GM18873 (cell line): ENCODE measurements around the gene PBX1.

Experiments
- ATAC-seq: cut with Tn5 transposase; IDR thresholded peaks from one replicate; pipeline ENCODE4 v1.9.1; 2021; ENCODE audit warnings: mild to moderate bottlenecking, moderate library complexity, moderate number of reproducible peaks; ENCODE audit not compliant: unreplicated experiment, low FRiP score

Gene PBX1

GRCh38 chr1:164611754-164612642, 53.0 kb downstream of the PBX1 start:
- no peak for ATAC-seq

GRCh38 chr1:164613176-164613575, 54.2 kb downstream of the PBX1 start:
- ATAC-seq: no peak

- ATAC-seq: no peak
Measured at GRCh38 chr1:164614316-164614715, 55.3 kb downstream of the PBX1 start.

GRCh38 chr1:164617377-164618201, 58.6 kb downstream of the PBX1 start:
- no peak for ATAC-seq

- no peak for ATAC-seq
Measured at GRCh38 chr1:164618202-164618564, 59.2 kb downstream of the PBX1 start.

- no peak for ATAC-seq
Measured at GRCh38 chr1:164619006-164619784, 60.2 kb downstream of the PBX1 start.

GRCh38 chr1:164622068-164622845, 63.3 kb downstream of the PBX1 start:
- no peak for ATAC-seq

- no peak for ATAC-seq
Measured at GRCh38 chr1:164623805-164624204, 64.8 kb downstream of the PBX1 start.

- no peak for ATAC-seq
Measured at GRCh38 chr1:164624400-164624799, 65.4 kb downstream of the PBX1 start.

GRCh38 chr1:164625004-164625617, 66.1 kb downstream of the PBX1 start:
- ATAC-seq: no peak

- no peak for ATAC-seq
Measured at GRCh38 chr1:164628772-164629171, 69.8 kb downstream of the PBX1 start.

GRCh38 chr1:164629971-164630370, 71.0 kb downstream of the PBX1 start:
- ATAC-seq: no peak

- no peak for ATAC-seq
Measured at GRCh38 chr1:164630626-164631396, 71.8 kb downstream of the PBX1 start.

- no peak for ATAC-seq
Measured at GRCh38 chr1:164631751-164632150, 72.8 kb downstream of the PBX1 start.

GRCh38 chr1:164633997-164634396, 75.0 kb downstream of the PBX1 start:
- ATAC-seq: no peak

GRCh38 chr1:164635059-164635802, 76.2 kb downstream of the PBX1 start:
- ATAC-seq: no peak

GRCh38 chr1:164635803-164636731, 77.1 kb downstream of the PBX1 start:
- ATAC-seq: no peak
